Muscle layer of duodenum (tissue), 2 donors: ENCODE data around the gene TASOR2.

Experiments
- H3K27ac ChIP-seq: one replicate; pipeline ENCODE4 v1.7.0; 2013; ENCODE audit warnings: mild to moderate bottlenecking, low read length
- H3K27me3 ChIP-seq: one replicate; pipeline ENCODE4 v1.7.0; 2013; ENCODE audit warnings: low read depth, mild to moderate bottlenecking, control low read depth, low read length
- H3K36me3 ChIP-seq, 2 donors: one replicate each; pipeline ENCODE4 v1.7.0; 2013; ENCODE audit warnings: low read length in 2 of 2, control low read depth in 1 of 2, mild to moderate bottlenecking in 1 of 2; ENCODE audit not compliant: insufficient read depth in 2 of 2, control insufficient read depth in 1 of 2
- H3K4me1 ChIP-seq, 2 donors: one replicate each; pipeline ENCODE4 v1.7.0; 2013; ENCODE audit warnings: low read length in 2 of 2, mild to moderate bottlenecking in 2 of 2, control low read depth in 1 of 2, moderate library complexity in 1 of 2; ENCODE audit not compliant: insufficient read depth in 2 of 2, control insufficient read depth in 1 of 2
- H3K4me3 ChIP-seq, 2 donors: one replicate each; pipeline ENCODE4 v1.7.0; 2013; ENCODE audit warnings: low read length in 2 of 2, low read depth in 1 of 2, mild to moderate bottlenecking in 1 of 2
- H3K9me3 ChIP-seq, 2 donors: one replicate each; pipeline ENCODE4 v1.7.0; 2013; ENCODE audit warnings: low read length in 2 of 2, control low read depth in 1 of 2, mild to moderate bottlenecking in 1 of 2; ENCODE audit not compliant: control insufficient read depth in 1 of 2
- donor health status: healthy.

The TASOR2 gene

GRCh38 chr10:5684318-5684970, at the start of gene TASOR2:
TSS of gene TASOR2 (plus strand) at chr10:5684838. CDS start at chr10:5720643, 35,805 bp downstream.
- Histone ChIP-seq H3K4me1 (peaks cover 0 to 16% of the 10 kb centered on the region in 2 donors), H3K36me3 (no peaks in the 10 kb centered on the region), H3K9me3 (no peaks in the 10 kb centered on the region), H3K27ac (peak within 1 kb of the TSS; percentile 80), H3K4me3 (peak within 1 kb of the TSS; percentile 86 to 99), H3K27me3 (no peaks in the 10 kb centered on the region)

DNA sequence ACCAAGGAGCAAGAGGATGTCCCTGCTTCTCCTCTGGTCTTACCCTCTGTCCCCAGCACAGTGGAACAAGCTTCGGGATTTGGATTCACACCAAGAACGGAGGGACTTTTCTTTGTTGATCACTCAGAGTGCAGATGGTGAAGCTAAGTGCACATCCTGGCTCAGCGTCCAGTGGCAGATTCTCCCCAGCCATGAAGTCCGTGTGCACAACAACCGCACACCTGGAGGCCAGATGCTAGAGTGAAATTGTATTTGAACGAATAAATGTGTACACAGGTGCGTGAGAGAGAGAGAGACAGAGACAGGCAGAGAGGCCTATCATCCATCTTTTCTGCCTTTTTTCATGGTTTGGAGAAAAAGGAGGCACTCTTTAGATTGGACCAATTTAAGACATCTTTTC, 49.7 kb upstream of the TASOR2 start:
- H3K4me3 ChIP-seq: no peak overlapping the region
- H3K27me3 ChIP-seq: no peaks in the 10 kb centered on the region
- H3K27ac ChIP-seq: no peak overlapping the region
- H3K4me1 ChIP-seq: peaks cover 3 to 14% of the 10 kb centered on the region in 2 donors
- H3K36me3 ChIP-seq: peaks cover 10 to 18% of the 10 kb centered on the region in 2 donors
- H3K9me3 ChIP-seq: no peaks in the 10 kb centered on the region

- Histone ChIP-seq H3K4me3 (no peak overlapping the region), H3K9me3 (no peaks in the 10 kb centered on the region), H3K36me3 (peaks cover 20 to 39% of the 10 kb centered on the region in 2 donors), H3K27ac (no peak overlapping the region), H3K4me1 (no peaks in the 10 kb centered on the region), H3K27me3 (no peaks in the 10 kb centered on the region)
These were observed 46.1 kb upstream of the TASOR2 start for GRCh38 chr10:5638494-5638893.

GRCh38 chr10:5639066-5639465, 45.6 kb upstream of the TASOR2 start:
- no peaks in the 10 kb centered on the region for H3K9me3 ChIP-seq
- H3K4me1 ChIP-seq: no peaks in the 10 kb centered on the region
- peaks cover 26 to 39% of the 10 kb centered on the region in 2 donors for H3K36me3 ChIP-seq
- H3K4me3 ChIP-seq: no peak overlapping the region
- H3K27ac ChIP-seq: no peak overlapping the region
- H3K27me3 ChIP-seq: no peaks in the 10 kb centered on the region

- Histone ChIP-seq H3K9me3 (no peaks in the 10 kb centered on the region), H3K36me3 (peaks cover 29 to 39% of the 10 kb centered on the region in 2 donors), H3K4me1 (peaks cover 0 to 4% of the 10 kb centered on the region in 2 donors), H3K27me3 (no peaks in the 10 kb centered on the region), H3K27ac (no peak overlapping the region), H3K4me3 (no peak overlapping the region)
These were observed 44.6 kb upstream of the TASOR2 start for GRCh38 chr10:5640036-5640435.

GRCh38 chr10:5640501-5640900, 44.1 kb upstream of the TASOR2 start:
- peaks cover 29 to 39% of the 10 kb centered on the region in 2 donors for H3K36me3 ChIP-seq
- no peaks in the 10 kb centered on the region for H3K27me3 ChIP-seq
- H3K27ac ChIP-seq: no peak overlapping the region
- no peaks in the 10 kb centered on the region for H3K9me3 ChIP-seq
- peaks cover 0 to 4% of the 10 kb centered on the region in 2 donors for H3K4me1 ChIP-seq
- no peak overlapping the region for H3K4me3 ChIP-seq

- no peaks in the 10 kb centered on the region for H3K9me3 ChIP-seq
- H3K27ac ChIP-seq: no peak overlapping the region
- peaks cover 29 to 39% of the 10 kb centered on the region in 2 donors for H3K36me3 ChIP-seq
- H3K4me3 ChIP-seq: no peak overlapping the region
- no peaks in the 10 kb centered on the region for H3K27me3 ChIP-seq
- peaks cover 0 to 4% of the 10 kb centered on the region in 2 donors for H3K4me1 ChIP-seq
These were observed 43.1 kb upstream of the TASOR2 start for GRCh38 chr10:5641501-5641900.

DNA sequence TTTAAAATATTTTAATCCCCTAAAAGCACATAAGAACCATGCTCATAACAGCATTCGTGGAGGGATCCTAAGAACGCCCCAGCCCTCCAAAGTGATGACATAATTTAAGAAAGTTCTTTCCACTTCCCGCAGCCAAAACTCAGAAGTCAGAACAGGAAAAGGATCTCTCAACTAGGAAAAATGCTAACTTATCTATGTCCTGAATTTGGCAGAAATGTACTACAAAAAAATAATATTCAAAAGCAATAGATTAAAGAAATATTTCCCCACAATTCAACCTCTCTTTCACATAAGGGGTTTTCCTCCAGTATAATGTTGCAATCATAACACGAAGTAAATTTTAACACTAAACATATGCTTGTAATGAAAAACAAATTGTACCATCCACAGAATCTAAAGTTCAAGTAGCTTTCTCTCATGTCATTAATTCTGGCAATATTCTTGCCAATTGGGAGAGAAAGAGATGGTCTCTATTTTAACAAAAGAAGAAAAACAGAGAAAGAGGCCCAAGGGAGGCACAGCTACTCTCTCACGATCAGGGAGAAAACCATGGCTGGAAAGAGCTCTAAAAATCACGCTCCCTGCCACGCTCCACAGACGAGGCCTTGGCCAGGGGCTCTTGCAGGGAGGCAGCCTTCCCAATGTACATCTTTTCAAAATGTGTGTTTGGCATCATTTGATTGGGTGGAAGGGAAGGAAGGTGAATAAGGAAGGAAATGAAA, 41.1 kb upstream of the TASOR2 start:
- Histone ChIP-seq H3K4me1 (peaks cover 0 to 4% of the 10 kb centered on the region in 2 donors), H3K27me3 (no peaks in the 10 kb centered on the region), H3K27ac (peak overlapping the region; percentile 67), H3K9me3 (no peaks in the 10 kb centered on the region), H3K36me3 (peaks cover 37 to 42% of the 10 kb centered on the region in 2 donors), H3K4me3 (no peak overlapping the region)

GRCh38 chr10:5644930-5645329, 39.7 kb upstream of the TASOR2 start:
- H3K4me1 ChIP-seq: peaks cover 0 to 4% of the 10 kb centered on the region in 2 donors
- no peak overlapping the region for H3K27ac ChIP-seq

GRCh38 chr10:5645375-5645774, 39.3 kb upstream of the TASOR2 start:
- Histone ChIP-seq H3K36me3 (peaks cover 30 to 31% of the 10 kb centered on the region in 2 donors), H3K9me3 (no peaks in the 10 kb centered on the region), H3K27ac (no peak overlapping the region), H3K4me1 (peaks cover 0 to 4% of the 10 kb centered on the region in 2 donors), H3K4me3 (no peak overlapping the region), H3K27me3 (no peaks in the 10 kb centered on the region)

More at GRCh38 chr10:5644930-5645329, 39.7 kb upstream of the TASOR2 start:
- H3K36me3 ChIP-seq: peaks cover 30 to 34% of the 10 kb centered on the region in 2 donors
- H3K27me3 ChIP-seq: no peaks in the 10 kb centered on the region
- no peak overlapping the region for H3K4me3 ChIP-seq
- no peaks in the 10 kb centered on the region for H3K9me3 ChIP-seq

DNA sequence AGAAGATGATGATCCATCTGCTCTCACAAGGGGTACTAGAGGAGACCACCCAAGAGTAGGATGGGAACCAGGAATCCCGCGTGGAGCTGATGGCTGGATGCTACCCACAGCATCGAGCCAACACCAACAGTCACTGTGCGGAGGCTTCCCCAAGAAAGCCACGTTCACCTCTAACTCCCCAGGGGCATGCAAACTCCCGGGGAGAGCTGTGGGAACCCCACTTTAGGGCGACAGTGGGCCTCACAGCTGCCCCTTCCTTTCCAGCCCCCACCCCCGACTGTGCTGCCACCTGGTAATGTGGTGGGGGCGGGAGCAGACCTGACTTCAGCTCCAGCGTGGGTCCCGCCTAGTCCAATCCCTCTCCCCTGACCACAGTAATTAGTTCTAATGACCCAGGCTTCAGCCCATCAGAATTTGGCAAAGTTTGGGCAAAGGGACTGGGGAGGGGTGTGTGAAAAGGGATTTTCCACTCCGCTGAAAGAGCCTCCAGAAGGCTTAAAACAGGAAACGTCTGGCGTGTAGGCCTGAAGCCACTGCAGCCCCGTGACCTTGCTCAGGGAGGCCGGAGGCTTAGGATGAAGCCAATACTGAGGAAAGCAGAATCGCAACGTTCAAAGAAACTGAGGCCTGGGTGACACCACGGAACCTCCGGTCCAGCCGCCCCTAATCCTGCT, 38.6 kb upstream of the TASOR2 start:
- peaks cover 0 to 4% of the 10 kb centered on the region in 2 donors for H3K4me1 ChIP-seq
- no peaks in the 10 kb centered on the region for H3K9me3 ChIP-seq
- H3K27me3 ChIP-seq: no peaks in the 10 kb centered on the region
- no peak overlapping the region for H3K4me3 ChIP-seq
- H3K27ac ChIP-seq: peak overlapping the region; percentile 31
- peaks cover 27 to 34% of the 10 kb centered on the region in 2 donors for H3K36me3 ChIP-seq
